Activated naive CD8-positive, alpha-beta T cell treated with anti-CD3 and anti-CD28 coated beads for 36 hours (primary cell): ENCODE data around the gene TRIM14. TPM values are rescaled to one million over a fixed set of nuclear protein-coding genes. Genes with fewer than 3 reads are reported as not detected.
A peak's percentile ranks its signal among the peaks of the same experiment; 100 is the strongest.
"Not testable (repeated sequence)": the region's sequence is repeated elsewhere in the genome, so short reads cannot be mapped to it uniquely, and the experiment has no call there.

ENCODE experiments used
- DNase-seq: peaks from one replicate; pipeline ENCODE4 v3.0.0; 2021
- H3K27ac Mint-ChIP-seq: one replicate; pipeline ENCODE4 v1.8.0; 2022; ENCODE audit warnings: mild to moderate bottlenecking, moderate library complexity, mixed read lengths
- H3K27me3 Mint-ChIP-seq: one replicate; pipeline ENCODE4 v1.8.0; 2022; ENCODE audit warnings: mild to moderate bottlenecking, mixed read lengths
- H3K36me3 Mint-ChIP-seq: one replicate; pipeline ENCODE4 v1.8.0; 2021; ENCODE audit warnings: mild to moderate bottlenecking, mixed read lengths
- H3K4me1 Mint-ChIP-seq: one replicate; pipeline ENCODE4 v1.8.0; 2021; ENCODE audit warnings: mixed read lengths
- H3K4me3 Mint-ChIP-seq: one replicate; pipeline ENCODE4 v1.8.0; 2022; ENCODE audit warnings: mild to moderate bottlenecking, moderate library complexity, mixed read lengths
- H3K9me3 Mint-ChIP-seq: one replicate; pipeline ENCODE4 v1.8.0; 2022; ENCODE audit warnings: mixed read lengths
- total RNA-seq, 2 experiments: library from RNA; stranded (reverse); gene quantifications; one replicate each; pipeline ENCODE4 v1.2.3, GENCODE V29; 2021

Gene TRIM14
- total RNA-seq, 2 experiments from 2014 or later = 45.2 to 47.4 TPM

- Mint-ChIP-seq H3K4me1 (peaks cover 7% of the 10 kb centered on the region), H3K4me3 (no peak overlapping the region), H3K27me3 (no peaks in the 10 kb centered on the region), H3K9me3 (peaks cover 3% of the 10 kb centered on the region), H3K27ac (peak overlapping the region; percentile 8), H3K36me3 (no peaks in the 10 kb centered on the region)
- no peak for DNase-seq
Observed at GRCh38 chr9:98040212-98040611, 78.8 kb downstream of the TRIM14 start.

DNA sequence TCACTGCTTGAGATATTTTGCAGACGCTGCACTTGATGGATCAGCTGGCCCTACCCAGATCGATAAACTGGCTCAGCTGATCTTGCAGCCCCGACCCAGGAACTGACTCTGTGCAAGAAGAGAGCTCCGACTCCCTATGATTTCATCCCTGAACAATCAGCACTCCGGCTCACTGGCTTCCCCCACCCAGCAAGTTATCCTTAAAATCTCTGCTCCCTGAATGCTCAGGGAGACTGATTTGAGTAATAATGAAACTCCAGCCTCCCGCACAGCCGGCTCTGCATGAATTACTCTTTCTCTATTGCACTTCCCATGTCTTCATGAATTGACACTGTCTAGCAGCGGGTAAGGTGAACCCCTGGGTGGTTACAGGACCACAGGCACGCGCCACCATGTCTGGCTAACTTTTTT lies 79.4 kb downstream of the TRIM14 start:
- Mint-ChIP-seq H3K9me3 (no peaks in the 10 kb centered on the region), H3K4me1 (peaks cover 3% of the 10 kb centered on the region), H3K36me3 (no peaks in the 10 kb centered on the region), H3K4me3 (no peak overlapping the region), H3K27me3 (no peaks in the 10 kb centered on the region), H3K27ac (no peak overlapping the region)
- no peak for DNase-seq

- DNase-seq = no peak
- H3K9me3 Mint-ChIP-seq = no peaks in the 10 kb centered on the region
- H3K27ac Mint-ChIP-seq = no peak overlapping the region
- H3K36me3 Mint-ChIP-seq = no peaks in the 10 kb centered on the region
- H3K4me3 Mint-ChIP-seq = no peak overlapping the region
- peaks cover 6% of the 10 kb centered on the region for H3K4me1 Mint-ChIP-seq
- no peaks in the 10 kb centered on the region for H3K27me3 Mint-ChIP-seq
Observed at GRCh38 chr9:98038958-98039357, 80.1 kb downstream of the TRIM14 start.

DNA sequence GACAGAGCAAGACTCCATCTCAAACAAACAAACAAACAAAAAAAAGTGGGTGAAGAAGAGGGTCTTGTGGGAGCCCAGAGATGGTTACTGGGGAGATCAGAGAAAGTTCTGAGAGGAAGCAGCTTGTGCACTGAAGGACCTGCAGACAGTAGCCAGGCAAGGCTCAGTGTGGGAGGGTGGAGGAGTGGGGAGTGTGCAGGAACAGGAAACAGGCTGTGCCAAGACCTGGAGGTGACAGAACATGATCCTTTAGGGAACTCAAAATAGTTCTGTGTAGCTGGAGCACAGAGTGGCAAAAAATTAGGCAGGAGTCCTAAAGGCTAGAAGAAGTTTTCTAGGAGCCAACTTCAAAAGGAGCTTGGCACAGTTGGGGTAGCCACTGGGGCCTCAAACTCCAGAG lies 81.7 kb downstream of the TRIM14 start:
- H3K4me1 Mint-ChIP-seq = peaks cover 14% of the 10 kb centered on the region
- H3K36me3 Mint-ChIP-seq = no peaks in the 10 kb centered on the region
- no peak overlapping the region for H3K4me3 Mint-ChIP-seq
- no peak overlapping the region for H3K27ac Mint-ChIP-seq
- no peaks in the 10 kb centered on the region for H3K9me3 Mint-ChIP-seq
- H3K27me3 Mint-ChIP-seq = no peaks in the 10 kb centered on the region
- DNase-seq = no peak

- Mint-ChIP-seq H3K4me3 (peak overlapping the region; percentile 35), H3K27ac (peak overlapping the region; percentile 8), H3K4me1 (peaks cover 15% of the 10 kb centered on the region), H3K36me3 (no peaks in the 10 kb centered on the region), H3K9me3 (no peaks in the 10 kb centered on the region), H3K27me3 (no peaks in the 10 kb centered on the region)
- DNase-seq = peak; percentile 83
Observed at GRCh38 chr9:98034593-98035546, 84.2 kb downstream of the TRIM14 start.

GRCh38 chr9:98031935-98032334 lies 87.1 kb downstream of the TRIM14 start:
- Mint-ChIP-seq H3K36me3 (no peaks in the 10 kb centered on the region), H3K27ac (no peak overlapping the region), H3K4me3 (no peak overlapping the region), H3K4me1 (peaks cover 15% of the 10 kb centered on the region), H3K9me3 (no peaks in the 10 kb centered on the region), H3K27me3 (no peaks in the 10 kb centered on the region)
- no peak for DNase-seq

DNA sequence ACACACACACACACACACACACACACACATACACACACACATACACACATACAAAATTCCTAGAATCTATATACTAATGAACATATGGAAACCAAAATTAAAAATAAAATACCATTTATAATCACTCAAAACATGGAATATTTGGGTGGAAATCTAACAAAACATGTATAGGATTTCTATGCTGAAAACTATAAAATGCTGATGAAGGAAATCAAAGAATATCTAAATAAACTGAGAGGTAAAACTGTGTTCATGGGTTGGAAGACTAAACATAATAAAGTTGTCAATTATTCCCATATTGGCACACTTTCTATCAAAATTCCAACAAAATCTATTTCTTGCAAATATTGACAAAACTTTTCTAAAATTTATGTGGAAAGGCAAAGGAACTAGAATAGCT lies 87.9 kb downstream of the TRIM14 start:
- Mint-ChIP-seq H3K9me3 (no peaks in the 10 kb centered on the region), H3K36me3 (peaks cover 2% of the 10 kb centered on the region), H3K27ac (no peak overlapping the region), H3K4me3 (no peak overlapping the region), H3K4me1 (peaks cover 15% of the 10 kb centered on the region), H3K27me3 (no peaks in the 10 kb centered on the region)
- DNase-seq = no peak

DNA sequence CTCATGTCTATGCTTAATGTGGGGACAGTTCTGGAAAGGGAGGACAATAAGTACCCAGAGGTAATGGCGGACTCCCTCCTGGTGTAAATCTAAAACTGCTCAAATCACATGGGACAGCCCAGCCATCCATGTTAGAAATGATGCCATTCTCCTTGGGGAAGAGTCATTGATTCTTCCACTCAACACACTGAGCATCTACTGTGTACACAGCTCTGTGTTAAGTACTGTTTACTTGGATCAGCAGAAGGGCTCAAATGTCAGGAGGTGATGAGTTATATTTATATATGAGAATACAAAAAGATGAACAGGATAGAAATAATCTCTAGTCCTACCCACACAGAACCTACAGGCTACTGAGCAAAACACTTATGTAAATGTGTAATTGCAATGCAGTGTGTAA lies 94.3 kb downstream of the TRIM14 start:
- Mint-ChIP-seq H3K4me3 (no peak overlapping the region), H3K36me3 (peaks cover 8% of the 10 kb centered on the region), H3K27me3 (no peaks in the 10 kb centered on the region), H3K4me1 (no peaks in the 10 kb centered on the region), H3K27ac (no peak overlapping the region), H3K9me3 (no peaks in the 10 kb centered on the region)
- no peak for DNase-seq

- Mint-ChIP-seq H3K9me3 (no peaks in the 10 kb centered on the region), H3K27me3 (no peaks in the 10 kb centered on the region), H3K4me1 (no peaks in the 10 kb centered on the region), H3K4me3 (no peak overlapping the region), H3K27ac (no peak overlapping the region), H3K36me3 (peaks cover 15% of the 10 kb centered on the region)
- no peak for DNase-seq
Observed at GRCh38 chr9:98022447-98022846, 96.6 kb downstream of the TRIM14 start.

GRCh38 chr9:98021306-98022040 lies 97.5 kb downstream of the TRIM14 start:
- no peak overlapping the region for H3K4me3 Mint-ChIP-seq
- H3K4me1 Mint-ChIP-seq = peaks cover 2% of the 10 kb centered on the region
- H3K27ac Mint-ChIP-seq = no peak overlapping the region
- no peaks in the 10 kb centered on the region for H3K9me3 Mint-ChIP-seq
- H3K27me3 Mint-ChIP-seq = no peaks in the 10 kb centered on the region
- DNase-seq = no peak
- H3K36me3 Mint-ChIP-seq = peaks cover 20% of the 10 kb centered on the region

GRCh38 chr9:98020476-98021145 lies 98.4 kb downstream of the TRIM14 start:
- Mint-ChIP-seq H3K27ac (no peak overlapping the region), H3K36me3 (peaks cover 21% of the 10 kb centered on the region), H3K4me3 (no peak overlapping the region), H3K9me3 (no peaks in the 10 kb centered on the region), H3K27me3 (no peaks in the 10 kb centered on the region), H3K4me1 (peaks cover 2% of the 10 kb centered on the region)
- DNase-seq = no peak

- H3K4me1 Mint-ChIP-seq, H3K4me3 Mint-ChIP-seq, H3K27me3 Mint-ChIP-seq, H3K27ac Mint-ChIP-seq, DNase-seq, H3K9me3 Mint-ChIP-seq: not testable (repeated sequence)
- peaks cover 24% of the 10 kb centered on the region for H3K36me3 Mint-ChIP-seq
Observed at GRCh38 chr9:98019869-98020268, 99.2 kb downstream of the TRIM14 start.
